ENCODE data around the gene CHCHD1.
"Not testable (repeated sequence)": the region's sequence is repeated elsewhere in the genome, so short reads cannot be mapped to it uniquely, and the experiment has no call there.

Gene CHCHD1

GRCh38 chr10:73791871-73792400, 10.1 kb downstream of the CHCHD1 start:
- no peak for DNase-seq (ENCODE audit: low read depth in 3 of 3)

GRCh38 chr10:73793456-73793855, 11.6 kb downstream of the CHCHD1 start:
- no peak for DNase-seq (ENCODE audit: low read depth in 3 of 3)

GRCh38 chr10:73795491-73795890, 13.6 kb downstream of the CHCHD1 start:
- DNase-seq (ENCODE audit: low read depth in 3 of 3), result not testable (repeated sequence)

- not testable (repeated sequence) for DNase-seq (ENCODE audit: low read depth in 3 of 3)
These were observed 14.2 kb downstream of the CHCHD1 start for GRCh38 chr10:73796035-73796434.

GRCh38 chr10:73796766-73797165, 14.9 kb downstream of the CHCHD1 start:
- no peak for DNase-seq (ENCODE audit: low read depth in 3 of 3)

- DNase-seq (ENCODE audit: low read depth in 3 of 3), result no peak
These were observed 15.6 kb downstream of the CHCHD1 start for GRCh38 chr10:73797324-73798025.

- DNase-seq (ENCODE audit: low read depth in 3 of 3), result no peak
These were observed 16.2 kb downstream of the CHCHD1 start for GRCh38 chr10:73798087-73798486.

GRCh38 chr10:73798927-73799560, 17.2 kb downstream of the CHCHD1 start:
- DNase-seq (ENCODE audit: low read depth in 3 of 3), result no peak

GRCh38 chr10:73799899-73800559, 18.2 kb downstream of the CHCHD1 start:
- no peak for DNase-seq (ENCODE audit: low read depth in 3 of 3)

GRCh38 chr10:73800560-73801252, 18.9 kb downstream of the CHCHD1 start:
- no peak for DNase-seq (ENCODE audit: low read depth in 3 of 3)

- no peak for DNase-seq (ENCODE audit: low read depth in 3 of 3)
These were observed 19.4 kb downstream of the CHCHD1 start for GRCh38 chr10:73801253-73801590.

- no peak for DNase-seq (ENCODE audit: low read depth in 3 of 3)
These were observed 20.6 kb downstream of the CHCHD1 start for GRCh38 chr10:73802276-73802991.

GRCh38 chr10:73803680-73804286, 21.9 kb downstream of the CHCHD1 start:
- DNase-seq (ENCODE audit: low read depth in 3 of 3), result no peak

- no peak for DNase-seq (ENCODE audit: low read depth in 3 of 3)
These were observed 24.5 kb downstream of the CHCHD1 start for GRCh38 chr10:73806176-73806950.

- DNase-seq (ENCODE audit: low read depth in 3 of 3), result no peak
These were observed 25.6 kb downstream of the CHCHD1 start for GRCh38 chr10:73807471-73807870.

GRCh38 chr10:73808021-73808815, 26.4 kb downstream of the CHCHD1 start:
- no peak for DNase-seq (ENCODE audit: low read depth in 3 of 3)

GRCh38 chr10:73809061-73809818, 27.4 kb downstream of the CHCHD1 start:
- no peak for DNase-seq (ENCODE audit: low read depth in 3 of 3)

GRCh38 chr10:73810358-73810734, 28.5 kb downstream of the CHCHD1 start:
- DNase-seq (ENCODE audit: low read depth in 3 of 3), result no peak
